AG04450 (cell line): ENCODE measurements around the gene GBX1. TPM values are rescaled to one million over a fixed set of nuclear protein-coding genes. Genes with fewer than 3 reads are reported as not detected.

Source experiments
- CTCF ChIA-PET: fragments of 300-600, 350-600 bp; formaldehyde crosslinking; extraction: SDS; loops from one replicate; lab custom pipeline; 2022; ENCODE audit warnings: antibody characterized with exemption, inconsistent platforms; lab: Charles Lee
- POLR2A ChIA-PET: fragments of 350-600 bp; formaldehyde crosslinking; extraction: SDS; loops from one replicate; lab custom pipeline; 2021; ENCODE audit warnings: antibody characterized with exemption, inconsistent platforms; lab: Yijun Ruan, JAX
- DNase-seq: peaks from one replicate; pipeline ENCODE4 v3.0.0-alpha.2; 2011; ENCODE audit warnings: low read depth, low spot score
- H3K27ac ChIP-seq: one replicate; pipeline ENCODE4 v1.5.1; 2012; ENCODE audit warnings: low read depth, low read length, control low read depth
- H3K27me3 ChIP-seq: one replicate; pipeline ENCODE4 v1.6.0; 2012; ENCODE audit warnings: low read length; ENCODE audit not compliant: control insufficient read depth, insufficient read depth
- H3K4me3 ChIP-seq: 2 replicates; pipeline ENCODE4 v1.5.1; 2011; ENCODE audit warnings: mild to moderate bottlenecking, low read depth, low read length, control low read depth
- H3K9me3 ChIP-seq: 2 replicates; pipeline ENCODE4 v1.5.1; 2012; ENCODE audit warnings: low read length; ENCODE audit not compliant: control insufficient read depth, insufficient read depth
- CTCF ChIP-seq: IDR thresholded peaks from 2 replicates; pipeline ENCODE4 v1.5.1; 2011; ENCODE audit warnings: low read depth, low read length, control low read depth, inconsistent platforms
- polyA plus RNA-seq: library from polyadenylated mRNA; depleted of rRNA; stranded (reverse); fragments of >200 nt; gene quantifications from 2 replicates; pipeline ENCODE4 v1.2.3, GENCODE V29; 2011

Gene GBX1
- polyA plus RNA-seq, 1 experiment = not detected

- DNase-seq = no peak
- TF ChIP-seq CTCF = no peak
- POLR2A ChIA-PET = no interaction called here
- CTCF ChIA-PET = interaction anchor here (1.7 kb wide), 1 partner anchor 52 kb away, joined by 5 read pairs; no protein-coding TSS in a partner anchor
- H3K27ac ChIP-seq = no peak overlapping the region
- peaks cover 21% of the 10 kb centered on the region for H3K9me3 ChIP-seq
- H3K27me3 ChIP-seq = peaks cover 53% of the 10 kb centered on the region
- no peak overlapping the region for H3K4me3 ChIP-seq
Measured at GRCh38 chr7:151175793-151176311, 8.4 kb upstream of the GBX1 start.

GRCh38 chr7:151175047-151175792, 7.7 kb upstream of the GBX1 start:
- POLR2A ChIA-PET = no interaction called here
- DNase-seq = no peak
- Histone ChIP-seq H3K4me3 (no peak overlapping the region), H3K27ac (no peak overlapping the region), H3K27me3 (peaks cover 50% of the 10 kb centered on the region), H3K9me3 (peaks cover 21% of the 10 kb centered on the region)
- CTCF ChIA-PET = interaction anchor here (0.6 kb wide), 1 partner anchor 134 kb away, joined by 7 read pairs; no protein-coding TSS in a partner anchor
- TF ChIP-seq CTCF = no peak

GRCh38 chr7:151174246-151175046, 7.0 kb upstream of the GBX1 start:
- Histone ChIP-seq H3K4me3 (no peak overlapping the region), H3K27me3 (peaks cover 54% of the 10 kb centered on the region), H3K9me3 (peaks cover 21% of the 10 kb centered on the region), H3K27ac (no peak overlapping the region)
- DNase-seq = no peak
- no peak for TF ChIP-seq CTCF
- ChIA-PET POLR2A (no interaction called here), CTCF (interaction anchor here (0.6 kb wide), 1 partner anchor 135 kb away, joined by 7 read pairs; no protein-coding TSS in a partner anchor)

- TF ChIP-seq CTCF = no peak
- Histone ChIP-seq H3K27me3 (peaks cover 54% of the 10 kb centered on the region), H3K4me3 (no peak overlapping the region), H3K9me3 (peaks cover 21% of the 10 kb centered on the region), H3K27ac (no peak overlapping the region)
- ChIA-PET CTCF (no interaction called here), POLR2A (no interaction called here)
- no peak for DNase-seq
Measured at GRCh38 chr7:151173386-151174245, 6.1 kb upstream of the GBX1 start.
